ENCODE data around the gene RAB5IF. TPM values are rescaled to one million over a fixed set of nuclear protein-coding genes. Genes with fewer than 3 reads are reported as not detected.
A peak's percentile ranks its signal among the peaks of the same experiment; 100 is the strongest.

Gene RAB5IF
- total and polyA plus RNA-seq, 2 of the 13 experiments (the other 11 are each of a cell fraction or from before 2014, with no cell fraction given), result 261 to 305 TPM

DNA sequence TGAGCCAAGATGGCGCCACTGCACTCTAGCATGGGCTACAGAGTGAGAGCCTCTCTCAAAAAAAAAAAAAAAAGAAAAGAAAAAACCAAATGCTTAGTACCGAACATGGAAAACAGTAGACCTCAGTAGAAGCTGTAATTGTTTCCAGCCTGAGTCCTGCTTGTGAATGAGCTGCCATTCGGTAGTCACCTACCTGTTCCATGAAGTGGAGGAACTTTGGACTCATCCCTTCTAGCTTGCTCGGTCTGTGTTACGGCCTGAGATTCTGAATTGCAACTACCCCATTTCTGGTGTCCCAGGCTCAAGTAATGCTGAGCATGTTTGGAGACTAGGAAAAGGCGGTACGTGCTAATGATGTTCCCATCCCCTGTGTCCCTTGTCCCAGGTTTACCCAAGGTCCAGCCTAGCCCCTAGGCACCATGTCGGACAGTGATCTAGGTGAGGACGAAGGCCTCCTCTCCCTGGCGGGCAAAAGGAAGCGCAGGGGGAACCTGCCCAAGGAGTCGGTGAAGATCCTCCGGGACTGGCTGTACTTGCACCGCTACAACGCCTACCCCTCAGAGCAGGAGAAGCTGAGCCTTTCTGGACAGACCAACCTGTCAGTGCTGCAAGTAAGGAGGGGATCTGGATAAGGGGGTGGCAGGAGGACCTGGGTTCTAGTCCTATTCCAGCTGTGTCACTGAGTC lies 27.1 kb upstream of the RAB5IF start (continued):
- TF ChIP-seq ZBTB46 (CRISPR knock-in tag; IDR thresholded peaks at IDR 0.05; ENCODE audit: borderline replicate concordance), result 0 out of 2 replicates have a peak, but pooled peaks have one; percentile 49
- TF ChIP-seq NAIF1 (CRISPR knock-in tag; IDR thresholded peaks at IDR 0.05; ENCODE audit: borderline replicate concordance), result no peak
- TF ChIP-seq SMAD9 (CRISPR knock-in tag; IDR thresholded peaks at IDR 0.05), result no peak
- no peak for TF ChIP-seq EED (CRISPR knock-in tag; IDR thresholded peaks at IDR 0.05)
- TF ChIP-seq ZNF251 (CRISPR knock-in tag; IDR thresholded peaks at IDR 0.05), result peak; percentile 65; the same call in 1 of the 2 replicates
- 0 out of 2 replicates have a peak, but pooled peaks have one; percentile 25 for TF ChIP-seq ZNF605 (CRISPR knock-in tag; IDR thresholded peaks at IDR 0.05)
- TF ChIP-seq TBX3 (IDR thresholded peaks at IDR 0.05; ENCODE audit: borderline replicate concordance), result 0 out of 2 replicates have a peak, but pooled peaks have one; percentile 20
- no peak; the same call in 1 of the 2 replicates for TF ChIP-seq GPN1 (CRISPR knock-in tag; IDR thresholded peaks at IDR 0.05; ENCODE audit: borderline replicate concordance)
- 0 out of 2 replicates have a peak, but pooled peaks have one; percentile 61 for TF ChIP-seq ZNF572 (CRISPR knock-in tag; IDR thresholded peaks at IDR 0.05)
- TF ChIP-seq, protein P1, sequence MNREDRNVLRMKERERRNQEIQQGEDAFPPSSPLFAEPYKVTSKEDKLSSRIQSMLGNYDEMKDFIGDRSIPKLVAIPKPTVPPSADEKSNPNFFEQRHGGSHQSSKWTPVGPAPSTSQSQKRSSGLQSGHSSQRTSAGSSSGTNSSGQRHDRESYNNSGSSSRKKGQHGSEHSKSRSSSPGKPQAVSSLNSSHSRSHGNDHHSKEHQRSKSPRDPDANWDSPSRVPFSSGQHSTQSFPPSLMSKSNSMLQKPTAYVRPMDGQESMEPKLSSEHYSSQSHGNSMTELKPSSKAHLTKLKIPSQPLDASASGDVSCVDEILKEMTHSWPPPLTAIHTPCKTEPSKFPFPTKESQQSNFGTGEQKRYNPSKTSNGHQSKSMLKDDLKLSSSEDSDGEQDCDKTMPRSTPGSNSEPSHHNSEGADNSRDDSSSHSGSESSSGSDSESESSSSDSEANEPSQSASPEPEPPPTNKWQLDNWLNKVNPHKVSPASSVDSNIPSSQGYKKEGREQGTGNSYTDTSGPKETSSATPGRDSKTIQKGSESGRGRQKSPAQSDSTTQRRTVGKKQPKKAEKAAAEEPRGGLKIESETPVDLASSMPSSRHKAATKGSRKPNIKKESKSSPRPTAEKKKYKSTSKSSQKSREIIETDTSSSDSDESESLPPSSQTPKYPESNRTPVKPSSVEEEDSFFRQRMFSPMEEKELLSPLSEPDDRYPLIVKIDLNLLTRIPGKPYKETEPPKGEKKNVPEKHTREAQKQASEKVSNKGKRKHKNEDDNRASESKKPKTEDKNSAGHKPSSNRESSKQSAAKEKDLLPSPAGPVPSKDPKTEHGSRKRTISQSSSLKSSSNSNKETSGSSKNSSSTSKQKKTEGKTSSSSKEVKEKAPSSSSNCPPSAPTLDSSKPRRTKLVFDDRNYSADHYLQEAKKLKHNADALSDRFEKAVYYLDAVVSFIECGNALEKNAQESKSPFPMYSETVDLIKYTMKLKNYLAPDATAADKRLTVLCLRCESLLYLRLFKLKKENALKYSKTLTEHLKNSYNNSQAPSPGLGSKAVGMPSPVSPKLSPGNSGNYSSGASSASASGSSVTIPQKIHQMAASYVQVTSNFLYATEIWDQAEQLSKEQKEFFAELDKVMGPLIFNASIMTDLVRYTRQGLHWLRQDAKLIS (CRISPR knock-in tag; IDR thresholded peaks at IDR 0.05), result no peak
- TF ChIP-seq ZNF780A (CRISPR knock-in tag; IDR thresholded peaks at IDR 0.05), result no peak
- TF ChIP-seq, protein P2, sequence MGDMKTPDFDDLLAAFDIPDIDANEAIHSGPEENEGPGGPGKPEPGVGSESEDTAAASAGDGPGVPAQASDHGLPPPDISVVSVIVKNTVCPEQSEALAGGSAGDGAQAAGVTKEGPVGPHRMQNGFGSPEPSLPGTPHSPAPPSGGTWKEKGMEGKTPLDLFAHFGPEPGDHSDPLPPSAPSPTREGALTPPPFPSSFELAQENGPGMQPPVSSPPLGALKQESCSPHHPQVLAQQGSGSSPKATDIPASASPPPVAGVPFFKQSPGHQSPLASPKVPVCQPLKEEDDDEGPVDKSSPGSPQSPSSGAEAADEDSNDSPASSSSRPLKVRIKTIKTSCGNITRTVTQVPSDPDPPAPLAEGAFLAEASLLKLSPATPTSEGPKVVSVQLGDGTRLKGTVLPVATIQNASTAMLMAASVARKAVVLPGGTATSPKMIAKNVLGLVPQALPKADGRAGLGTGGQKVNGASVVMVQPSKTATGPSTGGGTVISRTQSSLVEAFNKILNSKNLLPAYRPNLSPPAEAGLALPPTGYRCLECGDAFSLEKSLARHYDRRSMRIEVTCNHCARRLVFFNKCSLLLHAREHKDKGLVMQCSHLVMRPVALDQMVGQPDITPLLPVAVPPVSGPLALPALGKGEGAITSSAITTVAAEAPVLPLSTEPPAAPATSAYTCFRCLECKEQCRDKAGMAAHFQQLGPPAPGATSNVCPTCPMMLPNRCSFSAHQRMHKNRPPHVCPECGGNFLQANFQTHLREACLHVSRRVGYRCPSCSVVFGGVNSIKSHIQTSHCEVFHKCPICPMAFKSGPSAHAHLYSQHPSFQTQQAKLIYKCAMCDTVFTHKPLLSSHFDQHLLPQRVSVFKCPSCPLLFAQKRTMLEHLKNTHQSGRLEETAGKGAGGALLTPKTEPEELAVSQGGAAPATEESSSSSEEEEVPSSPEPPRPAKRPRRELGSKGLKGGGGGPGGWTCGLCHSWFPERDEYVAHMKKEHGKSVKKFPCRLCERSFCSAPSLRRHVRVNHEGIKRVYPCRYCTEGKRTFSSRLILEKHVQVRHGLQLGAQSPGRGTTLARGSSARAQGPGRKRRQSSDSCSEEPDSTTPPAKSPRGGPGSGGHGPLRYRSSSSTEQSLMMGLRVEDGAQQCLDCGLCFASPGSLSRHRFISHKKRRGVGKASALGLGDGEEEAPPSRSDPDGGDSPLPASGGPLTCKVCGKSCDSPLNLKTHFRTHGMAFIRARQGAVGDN (CRISPR knock-in tag; IDR thresholded peaks at IDR 0.05), result 0 out of 2 replicates have a peak, but pooled peaks have one; percentile 32
- TF ChIP-seq, protein P3, sequence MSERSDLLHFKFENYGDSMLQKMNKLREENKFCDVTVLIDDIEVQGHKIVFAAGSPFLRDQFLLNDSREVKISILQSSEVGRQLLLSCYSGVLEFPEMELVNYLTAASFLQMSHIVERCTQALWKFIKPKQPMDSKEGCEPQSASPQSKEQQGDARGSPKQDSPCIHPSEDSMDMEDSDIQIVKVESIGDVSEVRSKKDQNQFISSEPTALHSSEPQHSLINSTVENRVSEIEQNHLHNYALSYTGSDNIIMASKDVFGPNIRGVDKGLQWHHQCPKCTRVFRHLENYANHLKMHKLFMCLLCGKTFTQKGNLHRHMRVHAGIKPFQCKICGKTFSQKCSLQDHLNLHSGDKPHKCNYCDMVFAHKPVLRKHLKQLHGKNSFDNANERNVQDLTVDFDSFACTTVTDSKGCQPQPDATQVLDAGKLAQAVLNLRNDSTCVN (CRISPR knock-in tag; IDR thresholded peaks at IDR 0.05; ENCODE audit: borderline replicate concordance), result no peak
- peak; percentile 32; the same call in 1 of the 2 replicates for TF ChIP-seq ZFX (CRISPR knock-in tag; IDR thresholded peaks at IDR 0.05; ENCODE audit: low read depth)
- TF ChIP-seq DR1 (CRISPR knock-in tag; IDR thresholded peaks at IDR 0.05), result no peak
- no peak for TF ChIP-seq GLI4 (CRISPR knock-in tag; IDR thresholded peaks at IDR 0.05; ENCODE audit: borderline replicate concordance)

All from HepG2 (cell line).